SK-N-SH (cell line): Measurements from ENCODE around the gene SYNPO2L. TPM values are rescaled to one million over a fixed set of nuclear protein-coding genes. Genes with fewer than 3 reads are reported as not detected.
"Not testable (repeated sequence)": the region's sequence is repeated elsewhere in the genome, so short reads cannot be mapped to it uniquely, and the experiment has no call there.

Experiments
- CTCF ChIA-PET: fragments of 300-600, 350-600 bp; formaldehyde crosslinking; extraction: SDS; loops from one replicate; lab custom pipeline; 2021; lab: Yijun Ruan, JAX
- POLR2A ChIA-PET: fragments of 350-600 bp; sonication (Branson Sonifier 250); formaldehyde crosslinking; extraction: SDS; loops from one replicate; lab custom pipeline; 2020; ENCODE audit warnings: antibody characterized with exemption, inconsistent platforms; lab: Yijun Ruan, JAX
- DNase-seq: peaks from one replicate; pipeline ENCODE4 v3.0.0; 2012
- H2AFZ ChIP-seq: fragments of 200-600 bp; sonication (generic); 2 replicates; pipeline ENCODE4 v1.8.1; 2016; ENCODE audit warnings: antibody characterized with exemption, mild to moderate bottlenecking, low read depth
- H3F3A ChIP-seq: fragments of 200-600 bp; sonication (generic); replicated peaks from 2 replicates; pipeline ENCODE3; 2016; ENCODE audit warnings: antibody characterized with exemption, mild to moderate bottlenecking; ENCODE audit not compliant: insufficient read depth
- H3K27ac ChIP-seq, 2 experiments: fragments of 200-500 bp in 1 of 2; fragments of 200-600 bp in 1 of 2; sonication (Bioruptor generic) in 1 of 2; sonication (generic), shearing (Covaris generic) in 1 of 2; 2 replicates each; pipeline versions ENCODE4 v1.5.1 to v1.6.1; 2014 to 2016; ENCODE audit warnings: low read depth in 2 of 2, inconsistent platforms in 1 of 2, low read length in 1 of 2, mild to moderate bottlenecking in 1 of 2, mixed read lengths in 1 of 2
- H3K27me3 ChIP-seq: fragments of 200-600 bp; sonication (generic), shearing (Covaris generic); 2 replicates; pipeline ENCODE4 v1.6.1; 2016; ENCODE audit warnings: mixed run types; ENCODE audit not compliant: insufficient read depth
- H3K36me3 ChIP-seq, 2 experiments: fragments of 200-500 bp in 1 of 2; fragments of 200-600 bp in 1 of 2; sonication (Bioruptor generic) in 1 of 2; sonication (generic) in 1 of 2; replicated peaks in 1 of 2; 2 replicates each; pipeline versions ENCODE3 to v1.5.1; 2014 to 2016; ENCODE audit warnings: low read length in 1 of 2, mild to moderate bottlenecking in 1 of 2; ENCODE audit not compliant: insufficient read depth in 2 of 2, control insufficient read depth in 1 of 2
- H3K4me1 ChIP-seq, 2 experiments: fragments of 200-500 bp in 1 of 2; fragments of 200-600 bp in 1 of 2; sonication (Bioruptor generic) in 1 of 2; sonication (generic), shearing (Covaris generic) in 1 of 2; 2 replicates each; pipeline versions ENCODE4 v1.5.1 to v1.6.1; 2014 to 2016; ENCODE audit warnings: low read depth in 1 of 2, low read length in 1 of 2, mixed run types in 1 of 2; ENCODE audit not compliant: insufficient read depth in 2 of 2, control insufficient read depth in 1 of 2
- H3K4me2 ChIP-seq: fragments of 200-600 bp; sonication (generic), shearing (Covaris generic); 2 replicates; pipeline ENCODE4 v1.6.1; 2017; ENCODE audit warnings: mixed run types
- H3K4me3 ChIP-seq, 2 experiments: fragments of 200-500 bp in 1 of 2; fragments of 200-600 bp in 1 of 2; sonication (Bioruptor generic) in 1 of 2; sonication (generic), shearing (Covaris generic) in 1 of 2; 2 replicates each; pipeline versions ENCODE4 v1.5.1 to v1.8.1; 2014 to 2016; ENCODE audit warnings: low read depth in 2 of 2, inconsistent platforms in 1 of 2, low read length in 1 of 2, mild to moderate bottlenecking in 1 of 2, mixed read lengths in 1 of 2, moderate library complexity in 1 of 2
- H3K79me2 ChIP-seq: fragments of 200-600 bp; sonication (generic); 2 replicates; pipeline ENCODE4 v1.8.1; 2017; ENCODE audit warnings: mild to moderate bottlenecking; ENCODE audit not compliant: insufficient read depth
- H3K9ac ChIP-seq: fragments of 200-600 bp; sonication (generic); 2 replicates; pipeline ENCODE4 v1.6.1; 2017; ENCODE audit warnings: mixed run types
- H3K9me2 ChIP-seq: fragments of 200-600 bp; sonication (generic); 2 replicates; pipeline ENCODE4 v1.6.1; 2017; ENCODE audit warnings: mixed run types
- H3K9me3 ChIP-seq: fragments of 200-600 bp; sonication (generic); 2 replicates; pipeline ENCODE4 v1.6.1; 2017; ENCODE audit warnings: mixed run types, mild to moderate bottlenecking, moderate library complexity
- H4K20me1 ChIP-seq: fragments of 200-600 bp; sonication (generic); 2 replicates; pipeline ENCODE4 v1.6.1; 2017; ENCODE audit warnings: mild to moderate bottlenecking, mixed run types; ENCODE audit not compliant: insufficient read depth
- MEF2A ChIP-seq: IDR thresholded peaks from 2 replicates; pipeline ENCODE4 v1.4.0; 2012; ENCODE audit warnings: low read depth, borderline replicate concordance
- WGBS: methylation state at CpG from one replicate; pipeline ENCODE4 v1.1.6; 2017; ENCODE audit warnings: low lambda C conversion rate; 5-methylcytosine and 5-hydroxymethylcytosine counted together
- polyA plus RNA-seq, 3 experiments: library from polyadenylated mRNA; depleted of rRNA; stranded (reverse); fragments of >200 nt; gene quantifications; 2 replicates each; pipeline ENCODE4 v1.2.3, GENCODE V29; 2012
- TF ChIP-seq, protein P1 (sequence below): fragments of 150-350 bp; IDR thresholded peaks from 2 replicates; pipeline ENCODE4 v1.6.1; 2017; ENCODE audit warnings: antibody characterized with exemption, low read length, low read depth, borderline replicate concordance
- TF ChIP-seq, protein P2 (sequence below): IDR thresholded peaks from 2 replicates; pipeline ENCODE4; 2012

The SYNPO2L gene
- polyA plus RNA-seq, 1 of the 3 experiments (the other 2 are of a cell fraction), result 0.05 TPM

DNA sequence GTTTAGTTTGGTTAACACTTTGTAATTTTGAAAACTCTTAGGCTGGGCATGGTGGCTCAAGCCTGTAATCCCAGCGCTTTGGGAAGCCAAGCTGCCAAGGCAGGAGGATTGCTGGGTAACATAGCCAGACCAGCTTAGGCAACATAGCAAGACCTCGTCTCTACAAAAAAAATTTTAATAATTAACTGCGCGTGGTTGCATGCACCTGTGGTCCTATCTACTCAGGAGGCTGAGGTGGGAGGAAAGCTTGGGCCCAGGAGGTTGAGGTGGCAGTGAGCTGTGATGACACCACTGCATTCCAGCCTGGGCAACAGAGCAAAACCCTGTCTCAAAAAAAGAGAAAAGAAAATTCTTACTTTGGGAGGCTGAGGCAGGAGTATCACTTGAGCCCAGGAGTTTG lies 32.8 kb downstream of the SYNPO2L start:
- ChIA-PET CTCF (interaction anchor here (0.9 to 1.2 kb wide), 2 partner anchors 12 to 93 kb away, joined by 3 read pairs; no protein-coding TSS in a partner anchor), POLR2A (no interaction called here)
- Histone ChIP-seq H3K4me3 (no peak overlapping the region), H3K4me2 (no peak overlapping the region), H3K36me3 (no peaks in the 10 kb centered on the region), H3K4me1 (peaks cover 0 to 4% of the 10 kb centered on the region in 2 experiments; a peak in 3 of 4 replicates), H3F3A (peaks cover 12% of the 10 kb centered on the region), H4K20me1 (no peaks in the 10 kb centered on the region), H3K27me3 (no peaks in the 10 kb centered on the region), H3K79me2 (peaks cover 41% of the 10 kb centered on the region), H3K9me3 (no peaks in the 10 kb centered on the region), H2AFZ (no peak overlapping the region), H3K9me2 (no peaks in the 10 kb centered on the region), H3K9ac (no peak overlapping the region), H3K27ac (no peak overlapping the region)
- 98% methylated on average over 4 of the region's 4 CpGs for WGBS
- TF ChIP-seq, protein P1, sequence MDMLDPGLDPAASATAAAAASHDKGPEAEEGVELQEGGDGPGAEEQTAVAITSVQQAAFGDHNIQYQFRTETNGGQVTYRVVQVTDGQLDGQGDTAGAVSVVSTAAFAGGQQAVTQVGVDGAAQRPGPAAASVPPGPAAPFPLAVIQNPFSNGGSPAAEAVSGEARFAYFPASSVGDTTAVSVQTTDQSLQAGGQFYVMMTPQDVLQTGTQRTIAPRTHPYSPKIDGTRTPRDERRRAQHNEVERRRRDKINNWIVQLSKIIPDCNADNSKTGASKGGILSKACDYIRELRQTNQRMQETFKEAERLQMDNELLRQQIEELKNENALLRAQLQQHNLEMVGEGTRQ, result no peak
- TF ChIP-seq, protein P2, sequence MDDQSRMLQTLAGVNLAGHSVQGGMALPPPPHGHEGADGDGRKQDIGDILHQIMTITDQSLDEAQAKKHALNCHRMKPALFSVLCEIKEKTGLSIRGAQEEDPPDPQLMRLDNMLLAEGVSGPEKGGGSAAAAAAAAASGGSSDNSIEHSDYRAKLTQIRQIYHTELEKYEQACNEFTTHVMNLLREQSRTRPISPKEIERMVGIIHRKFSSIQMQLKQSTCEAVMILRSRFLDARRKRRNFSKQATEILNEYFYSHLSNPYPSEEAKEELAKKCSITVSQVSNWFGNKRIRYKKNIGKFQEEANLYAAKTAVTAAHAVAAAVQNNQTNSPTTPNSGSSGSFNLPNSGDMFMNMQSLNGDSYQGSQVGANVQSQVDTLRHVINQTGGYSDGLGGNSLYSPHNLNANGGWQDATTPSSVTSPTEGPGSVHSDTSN, result no peak
- no peak for TF ChIP-seq MEF2A
- DNase-seq, result no peak

DNA sequence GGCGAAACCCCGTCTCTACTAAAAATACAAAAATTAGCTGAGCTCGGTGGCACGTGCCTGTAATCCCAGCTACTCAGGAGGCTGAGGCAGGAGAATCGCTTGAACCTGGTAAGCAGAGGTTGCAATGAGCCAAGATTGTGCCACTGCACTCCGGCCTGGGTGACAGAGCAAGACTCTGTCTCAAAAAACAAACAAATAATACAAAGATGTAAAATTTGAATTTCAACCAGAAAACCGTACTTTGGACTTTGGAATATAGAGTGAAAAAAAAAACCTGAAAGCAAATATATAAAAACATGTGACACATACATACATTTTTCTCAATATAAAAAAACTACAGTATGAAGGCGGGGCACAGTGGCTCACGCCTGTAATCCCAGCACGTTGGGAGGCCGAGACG lies 34.9 kb downstream of the SYNPO2L start:
- WGBS, result 94% methylated on average over 8 of the region's 12 CpGs

DNA sequence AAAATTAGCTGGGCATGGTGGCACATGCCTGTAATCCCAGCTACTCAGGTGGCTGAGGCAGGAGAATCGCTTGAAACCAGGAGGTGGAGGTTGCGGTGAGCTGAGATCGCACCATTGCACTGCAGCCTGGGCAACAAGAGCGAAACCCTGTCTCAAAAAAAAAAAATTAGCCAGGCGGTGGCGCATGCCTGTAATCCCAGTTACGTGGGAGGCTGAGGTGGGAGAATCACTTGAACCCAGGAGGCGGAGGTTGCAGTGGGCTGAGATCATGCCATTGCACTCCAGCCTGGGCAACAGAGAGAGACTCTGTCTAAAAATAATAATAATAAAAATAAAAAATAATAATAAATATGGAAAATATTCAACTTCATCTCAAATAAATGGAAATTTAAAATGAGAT lies 38.7 kb downstream of the SYNPO2L start:
- H3K79me2 ChIP-seq, H3K4me1 ChIP-seq, H3K9me3 ChIP-seq, CTCF ChIA-PET, H3K27ac ChIP-seq, H3K27me3 ChIP-seq, H3K4me2 ChIP-seq, H2AFZ ChIP-seq, H3K9me2 ChIP-seq, H3K9ac ChIP-seq, H3K36me3 ChIP-seq, DNase-seq, H3F3A ChIP-seq, H3K4me3 ChIP-seq, H4K20me1 ChIP-seq: not testable (repeated sequence)
- WGBS, result 97% methylated on average over 8 of the region's 8 CpGs
- POLR2A ChIA-PET, result interaction anchor here (0.6 kb wide), 1 partner anchor 8 kb away, joined by 3 read pairs; no protein-coding TSS in a partner anchor

More for the DNA sequence above, 34.9 kb downstream of the SYNPO2L start:
- H4K20me1 ChIP-seq, H3K36me3 ChIP-seq, POLR2A ChIA-PET, H3K4me3 ChIP-seq, H3K9ac ChIP-seq, H3K9me2 ChIP-seq, H3K4me2 ChIP-seq, DNase-seq, H3K9me3 ChIP-seq, H3K4me1 ChIP-seq, H3K27me3 ChIP-seq, H2AFZ ChIP-seq, H3K27ac ChIP-seq: not testable (repeated sequence)
- CTCF ChIA-PET, result interaction anchor here (1.4 kb wide), 1 partner anchor 91 kb away, joined by 3 read pairs; no protein-coding TSS in a partner anchor
- H3K79me2 ChIP-seq, result peaks cover 30% of the 10 kb centered on the region
- peaks cover 12% of the 10 kb centered on the region for H3F3A ChIP-seq
